Lung (tissue), 12 donors: ENCODE data around the gene ERC2. TPM values are rescaled to one million over a fixed set of nuclear protein-coding genes. Genes with fewer than 3 reads are reported as not detected.

ENCODE experiments used
- ATAC-seq: fragments of 200-7000 bp; cut with Tn5 transposase; one replicate; pipeline ENCODE4 v1.9.1; 2020; ENCODE audit warnings: moderate number of reproducible peaks; ENCODE audit not compliant: insufficient read depth, low FRiP score
- DNase-seq, 3 donors: peaks; one replicate each; pipeline ENCODE4 v3.0.0-alpha.2; 2013 to 2017
- H3K27ac ChIP-seq, 2 donors: one replicate each; pipeline ENCODE4 v1.5.1; 2013; ENCODE audit warnings: mild to moderate bottlenecking in 2 of 2, moderate library complexity in 2 of 2, control low read depth in 1 of 2, inconsistent platforms in 1 of 2, low read depth in 1 of 2, low read length in 1 of 2
- H3K27me3 ChIP-seq, 3 donors: one replicate each; pipeline ENCODE4 v1.5.1; 2013; ENCODE audit warnings: low read length in 2 of 3; ENCODE audit not compliant: control insufficient read depth in 3 of 3, insufficient read depth in 3 of 3
- H3K36me3 ChIP-seq, 4 donors: one replicate each; pipeline ENCODE4 v1.5.1; 2013; ENCODE audit warnings: low read length in 4 of 4, mild to moderate bottlenecking in 1 of 4, moderate library complexity in 1 of 4; ENCODE audit not compliant: control insufficient read depth in 4 of 4, insufficient read depth in 4 of 4
- H3K4me1 ChIP-seq, 5 donors: one replicate each; pipeline ENCODE4 v1.5.1; 2013; ENCODE audit warnings: low read length in 5 of 5, mild to moderate bottlenecking in 2 of 5, moderate library complexity in 1 of 5; ENCODE audit not compliant: control insufficient read depth in 5 of 5, insufficient read depth in 5 of 5
- H3K4me3 ChIP-seq: one replicate; pipeline ENCODE4 v1.5.1; 2013; ENCODE audit warnings: mild to moderate bottlenecking, control low read depth, moderate library complexity
- H3K9ac ChIP-seq, 2 donors: one replicate each; pipeline ENCODE4 v1.5.1; 2013; ENCODE audit warnings: low read length in 2 of 2, control low read depth in 1 of 2; ENCODE audit not compliant: insufficient read depth in 1 of 2
- H3K9me3 ChIP-seq, 4 donors: one replicate each; pipeline ENCODE4 v1.5.1; 2013; ENCODE audit warnings: low read length in 3 of 4, mild to moderate bottlenecking in 1 of 4, moderate library complexity in 1 of 4; ENCODE audit not compliant: control insufficient read depth in 4 of 4, insufficient read depth in 3 of 4
- CTCF ChIP-seq: IDR thresholded peaks from 2 replicates; pipeline ENCODE4 v1.5.1; 2012; ENCODE audit warnings: mild to moderate bottlenecking; ENCODE audit errors: control extremely low read depth, extremely low read depth
- WGBS, 2 donors: extraction: QIAGEN DNeasy Blood & Tissue Kit; methylation state at CpG; one replicate each; pipeline ENCODE4 v1.1.7; 2013; 5-methylcytosine and 5-hydroxymethylcytosine counted together
- polyA plus RNA-seq, 2 donors: library from polyadenylated mRNA; stranded (reverse); fragments of 200-250 nt; gene quantifications; one replicate each; pipeline ENCODE4 v1.2.1, GENCODE V29; 2013
- total RNA-seq, 2 donors: library from RNA; depleted of rRNA in 1 of 2; stranded (reverse); fragments of >200 nt in 1 of 2; gene quantifications; one replicate each; pipeline ENCODE4 v1.2.1, GENCODE V29; 2014 to 2021
- donor health status: control.
- donor health status: control.
- donor health status: Bipolar disorder and iron deficiency.
- donor health status: healthy.
- donor health status: DM: yes; HTN: yes; CAD: no.

ERC2 gene
- total and polyA plus RNA-seq, 4 donors = 0.20 to 3.5 (median 0.97) TPM

GRCh38 chr3:55637906-55638638 lies 830.2 kb downstream of the ERC2 start:
- H3K27me3 ChIP-seq = peaks cover 0 to 9% (median 0%) of the 10 kb centered on the region in 3 donors
- H3K9ac ChIP-seq = no peak overlapping the region
- H3K9me3 ChIP-seq = peaks cover 0 to 2% (median 0%) of the 10 kb centered on the region in 4 donors
- DNase-seq = no peak
- 84 to 89% methylated on average over 7 of the region's 7 CpGs for WGBS, 2 donors
- H3K27ac ChIP-seq = no peak overlapping the region
- no peak for TF ChIP-seq CTCF
- H3K4me1 ChIP-seq = no peaks in the 10 kb centered on the region
- ATAC-seq = no peak
- H3K36me3 ChIP-seq = no peaks in the 10 kb centered on the region
- H3K4me3 ChIP-seq = no peak overlapping the region

- H3K4me3 ChIP-seq = no peak overlapping the region
- no peak for ATAC-seq
- no peak overlapping the region for H3K9ac ChIP-seq
- 79 to 83% methylated on average over 9 of the region's 9 CpGs for WGBS, 2 donors
- no peak for DNase-seq
- H3K36me3 ChIP-seq = no peaks in the 10 kb centered on the region
- H3K9me3 ChIP-seq = peaks cover 0 to 2% (median 0%) of the 10 kb centered on the region in 4 donors
- no peak overlapping the region for H3K27ac ChIP-seq
- H3K27me3 ChIP-seq = peaks cover 0 to 9% (median 0%) of the 10 kb centered on the region in 3 donors
- TF ChIP-seq CTCF = no peak
- H3K4me1 ChIP-seq = no peaks in the 10 kb centered on the region
These were observed 831.7 kb downstream of the ERC2 start for GRCh38 chr3:55636300-55637195.

GRCh38 chr3:55634345-55634744 lies 833.9 kb downstream of the ERC2 start:
- Histone ChIP-seq H3K27me3 (no peaks in the 10 kb centered on the region), H3K36me3 (no peaks in the 10 kb centered on the region), H3K4me1 (no peaks in the 10 kb centered on the region), H3K9ac (no peak overlapping the region), H3K9me3 (peaks cover 0 to 2% (median 0%) of the 10 kb centered on the region in 4 donors), H3K27ac (no peak overlapping the region), H3K4me3 (no peak overlapping the region)
- no peak for TF ChIP-seq CTCF
- ATAC-seq (no peak), DNase-seq (no peak)
- 85 to 86% methylated on average over 6 of the region's 6 CpGs for WGBS, 2 donors
